ENCODE data around the gene TMEM101.
"Not testable (repeated sequence)": the region's sequence is repeated elsewhere in the genome, so short reads cannot be mapped to it uniquely, and the experiment has no call there.

Gene TMEM101

GRCh38 chr17:44000871-44001460, 13.8 kb downstream of the TMEM101 start:
- DNase-seq (ENCODE audit: extremely low read depth in 1 of 2, low read depth in 1 of 2) = no peak

GRCh38 chr17:44000141-44000860, 14.5 kb downstream of the TMEM101 start:
- no peak for DNase-seq (ENCODE audit: extremely low read depth in 1 of 2, low read depth in 1 of 2)

- DNase-seq (ENCODE audit: extremely low read depth in 1 of 2, low read depth in 1 of 2) = no peak
These were observed 15.7 kb downstream of the TMEM101 start for GRCh38 chr17:43999024-43999423.

- no peak for DNase-seq (ENCODE audit: extremely low read depth in 1 of 2, low read depth in 1 of 2)
These were observed 16.2 kb downstream of the TMEM101 start for GRCh38 chr17:43998552-43998951.

GRCh38 chr17:43997180-43997579, 17.6 kb downstream of the TMEM101 start:
- not testable (repeated sequence) for DNase-seq (ENCODE audit: extremely low read depth in 1 of 2, low read depth in 1 of 2)

GRCh38 chr17:43995150-43995471, 19.7 kb downstream of the TMEM101 start:
- no peak for DNase-seq (ENCODE audit: extremely low read depth in 1 of 2, low read depth in 1 of 2)

- DNase-seq (ENCODE audit: extremely low read depth in 1 of 2, low read depth in 1 of 2) = peak in 1 of 2 donors; percentile 54
These were observed 20.3 kb downstream of the TMEM101 start for GRCh38 chr17:43994272-43995149.

- no peak for DNase-seq (ENCODE audit: extremely low read depth in 1 of 2, low read depth in 1 of 2)
These were observed 22.1 kb downstream of the TMEM101 start for GRCh38 chr17:43992641-43993040.

- DNase-seq (ENCODE audit: extremely low read depth in 1 of 2, low read depth in 1 of 2) = no peak
These were observed 26.5 kb downstream of the TMEM101 start for GRCh38 chr17:43988301-43988700.

GRCh38 chr17:43987131-43988021, 27.4 kb downstream of the TMEM101 start:
- DNase-seq (ENCODE audit: extremely low read depth in 1 of 2, low read depth in 1 of 2) = no peak

- no peak for DNase-seq (ENCODE audit: extremely low read depth in 1 of 2, low read depth in 1 of 2)
These were observed 28.4 kb downstream of the TMEM101 start for GRCh38 chr17:43986225-43986981.

- DNase-seq (ENCODE audit: extremely low read depth in 1 of 2, low read depth in 1 of 2) = no peak
These were observed 30.2 kb downstream of the TMEM101 start for GRCh38 chr17:43984521-43984920.

GRCh38 chr17:43983515-43984411, 31.0 kb downstream of the TMEM101 start:
- DNase-seq (ENCODE audit: extremely low read depth in 1 of 2, low read depth in 1 of 2) = no peak

- DNase-seq (ENCODE audit: extremely low read depth in 1 of 2, low read depth in 1 of 2) = no peak
These were observed 31.6 kb downstream of the TMEM101 start for GRCh38 chr17:43983196-43983514.

GRCh38 chr17:43982171-43982570, 32.6 kb downstream of the TMEM101 start:
- DNase-seq (ENCODE audit: extremely low read depth in 1 of 2, low read depth in 1 of 2) = no peak

GRCh38 chr17:43979671-43980070, 35.1 kb downstream of the TMEM101 start:
- DNase-seq (ENCODE audit: extremely low read depth in 1 of 2, low read depth in 1 of 2) = no peak

- no peak for DNase-seq (ENCODE audit: extremely low read depth in 1 of 2, low read depth in 1 of 2)
These were observed 35.8 kb downstream of the TMEM101 start for GRCh38 chr17:43979011-43979410.

- no peak for DNase-seq (ENCODE audit: extremely low read depth in 1 of 2, low read depth in 1 of 2)
These were observed 36.7 kb downstream of the TMEM101 start for GRCh38 chr17:43978078-43978477.

Data from activated CD8-positive, alpha-beta memory T cell treated with anti-CD3 and anti-CD28 coated beads for 1 hour (primary cell).